ENCODE measurements around the gene LITAF. TPM values are rescaled to one million over a fixed set of nuclear protein-coding genes. Genes with fewer than 3 reads are reported as not detected.
"Not testable (repeated sequence)": the region's sequence is repeated elsewhere in the genome, so short reads cannot be mapped to it uniquely, and the experiment has no call there.

The LITAF gene
- total RNA-seq, 1 donor from 2014 or later, result 124 TPM

DNA sequence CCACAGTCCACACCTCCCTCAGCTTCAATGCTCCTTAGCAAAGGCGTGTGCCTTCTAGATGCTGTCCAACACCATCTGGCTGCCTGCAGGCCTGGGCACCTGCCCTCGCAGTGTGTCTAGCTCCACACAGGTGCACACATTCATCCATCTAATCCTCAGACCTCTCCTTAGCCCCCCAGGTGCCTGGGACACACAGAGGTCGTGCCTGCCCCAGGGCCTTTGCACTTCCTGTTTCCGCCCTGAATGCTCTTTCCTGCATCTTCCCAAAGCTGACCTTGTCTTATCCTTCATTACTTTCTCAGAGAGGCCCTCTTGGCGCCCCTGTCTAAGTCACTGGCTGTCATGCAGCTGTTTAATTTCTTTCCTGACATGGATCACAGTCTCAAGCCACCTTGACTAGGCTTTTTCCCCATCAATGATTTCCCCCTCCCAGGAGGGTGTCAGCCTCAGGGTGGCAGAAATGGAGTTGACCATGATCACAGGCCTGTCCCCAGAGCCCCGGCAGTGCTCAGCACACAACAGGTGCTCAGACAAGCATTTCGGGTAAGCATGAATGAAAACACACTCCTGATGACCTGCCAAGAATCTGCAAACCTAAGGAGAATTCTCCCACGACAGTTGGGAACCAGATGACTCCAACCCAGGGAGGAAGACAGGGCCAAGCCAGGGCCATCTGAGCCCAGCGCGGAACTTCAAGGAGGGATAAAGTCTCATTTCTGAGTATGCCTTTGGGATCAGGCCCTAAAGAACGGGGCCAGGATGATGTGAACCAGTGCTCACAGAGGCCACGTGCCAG, 76.3 kb downstream of the LITAF start:
- no peak overlapping the region for H3K4me3 Mint-ChIP-seq
- DNase-seq, result no peak
- TF ChIP-seq, protein P1, sequence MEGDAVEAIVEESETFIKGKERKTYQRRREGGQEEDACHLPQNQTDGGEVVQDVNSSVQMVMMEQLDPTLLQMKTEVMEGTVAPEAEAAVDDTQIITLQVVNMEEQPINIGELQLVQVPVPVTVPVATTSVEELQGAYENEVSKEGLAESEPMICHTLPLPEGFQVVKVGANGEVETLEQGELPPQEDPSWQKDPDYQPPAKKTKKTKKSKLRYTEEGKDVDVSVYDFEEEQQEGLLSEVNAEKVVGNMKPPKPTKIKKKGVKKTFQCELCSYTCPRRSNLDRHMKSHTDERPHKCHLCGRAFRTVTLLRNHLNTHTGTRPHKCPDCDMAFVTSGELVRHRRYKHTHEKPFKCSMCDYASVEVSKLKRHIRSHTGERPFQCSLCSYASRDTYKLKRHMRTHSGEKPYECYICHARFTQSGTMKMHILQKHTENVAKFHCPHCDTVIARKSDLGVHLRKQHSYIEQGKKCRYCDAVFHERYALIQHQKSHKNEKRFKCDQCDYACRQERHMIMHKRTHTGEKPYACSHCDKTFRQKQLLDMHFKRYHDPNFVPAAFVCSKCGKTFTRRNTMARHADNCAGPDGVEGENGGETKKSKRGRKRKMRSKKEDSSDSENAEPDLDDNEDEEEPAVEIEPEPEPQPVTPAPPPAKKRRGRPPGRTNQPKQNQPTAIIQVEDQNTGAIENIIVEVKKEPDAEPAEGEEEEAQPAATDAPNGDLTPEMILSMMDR (IDR thresholded peaks at IDR 0.05), result no peak
- no peaks in the 10 kb centered on the region for H3K36me3 Mint-ChIP-seq (ENCODE audit: low read depth)
- POLR2A ChIA-PET, result no interaction called here
- no peaks in the 10 kb centered on the region for H3K9me3 Mint-ChIP-seq
- H3K27ac Mint-ChIP-seq, result no peak overlapping the region
- ATAC-seq (ENCODE audit: low read depth), result no peak
- CTCF ChIA-PET, result interaction anchor here (1.1 kb wide), 1 partner anchor 104 kb away, joined by 3 read pairs; no protein-coding TSS in a partner anchor
- H3K27me3 Mint-ChIP-seq, result no peaks in the 10 kb centered on the region
- intact Hi-C loops (cut with micrococcal nuclease), result no loop called here
- peaks cover 13% of the 10 kb centered on the region for H3K4me1 Mint-ChIP-seq

DNA sequence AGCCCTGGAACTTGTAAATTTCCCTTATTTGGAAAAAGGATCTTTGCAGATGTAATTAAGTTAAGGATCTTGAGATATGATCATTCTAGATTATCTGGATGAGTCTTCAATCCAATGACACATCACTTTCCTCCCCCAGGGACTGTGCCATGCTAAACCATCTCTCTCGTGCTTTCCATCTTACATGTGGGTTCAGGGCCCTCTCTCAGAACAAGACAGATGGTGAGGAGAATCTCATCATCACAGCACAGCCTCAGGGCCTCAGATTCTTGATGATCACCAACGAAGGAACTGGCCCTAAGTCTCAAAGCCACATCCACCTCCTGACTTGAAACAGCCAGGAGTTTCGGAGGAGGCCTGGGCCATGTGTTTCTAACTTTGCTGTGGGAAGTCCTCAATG, 78.7 kb downstream of the LITAF start:
- Mint-ChIP-seq H3K27me3 (no peaks in the 10 kb centered on the region), H3K27ac (no peak overlapping the region), H3K4me1 (peaks cover 13% of the 10 kb centered on the region), H3K36me3 (ENCODE audit: low read depth) (no peaks in the 10 kb centered on the region), H3K4me3 (no peak overlapping the region), H3K9me3 (no peaks in the 10 kb centered on the region)
- POLR2A ChIA-PET, result no interaction called here
- TF ChIP-seq, protein P1 (IDR thresholded peaks at IDR 0.05), result no peak
- CTCF ChIA-PET, result interaction anchor here (1.3 kb wide), 1 partner anchor 537 kb away, joined by 5 read pairs; no protein-coding TSS in a partner anchor
- intact Hi-C loops (cut with micrococcal nuclease), result loop anchor here (1.0 to 2.0 kb wide), 2 partner anchors 101 to 553 kb away; no protein-coding TSS in a partner anchor
- ATAC-seq (ENCODE audit: low read depth), result no peak
- no peak for DNase-seq

DNA sequence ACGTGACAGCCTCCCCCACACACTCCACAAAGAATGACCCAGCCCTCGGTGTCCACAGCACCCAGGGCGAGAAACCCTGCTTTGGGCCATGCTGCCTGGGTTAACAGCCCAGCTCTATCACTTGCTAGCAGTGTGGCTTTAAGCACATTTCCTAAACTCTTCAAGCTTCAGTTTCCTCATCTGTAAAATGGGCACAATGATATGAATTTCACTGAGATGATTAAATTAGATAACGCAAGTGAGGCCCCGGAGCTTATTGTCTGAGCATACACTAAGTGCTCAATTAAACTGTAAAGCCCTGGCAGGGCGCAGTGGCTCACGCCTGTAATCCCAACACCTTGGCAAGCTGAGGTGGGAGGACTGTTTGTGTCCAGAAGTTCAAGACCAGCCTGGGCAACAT, 79.4 kb downstream of the LITAF start:
- ATAC-seq (ENCODE audit: low read depth) (no peak), DNase-seq (no peak)
- H3K9me3 Mint-ChIP-seq, result no peaks in the 10 kb centered on the region
- ChIA-PET POLR2A (no interaction called here), CTCF (interaction anchor here (1.2 to 3.2 kb wide), 4 partner anchors 100 to 536 kb away, joined by 3 to 14 read pairs (median 4); no protein-coding TSS in a partner anchor)
- peak overlapping the region; percentile 76 for H3K4me3 Mint-ChIP-seq
- TF ChIP-seq, protein P1 (IDR thresholded peaks at IDR 0.05), result no peak
- peak overlapping the region; percentile 74 for H3K27ac Mint-ChIP-seq
- H3K27me3 Mint-ChIP-seq, result no peaks in the 10 kb centered on the region
- H3K36me3 Mint-ChIP-seq (ENCODE audit: low read depth), result no peaks in the 10 kb centered on the region
- intact Hi-C loops (cut with micrococcal nuclease), result loop anchor here (1.0 to 2.0 kb wide), 2 partner anchors 100 to 553 kb away; no protein-coding TSS in a partner anchor
- peaks cover 13% of the 10 kb centered on the region for H3K4me1 Mint-ChIP-seq

DNA sequence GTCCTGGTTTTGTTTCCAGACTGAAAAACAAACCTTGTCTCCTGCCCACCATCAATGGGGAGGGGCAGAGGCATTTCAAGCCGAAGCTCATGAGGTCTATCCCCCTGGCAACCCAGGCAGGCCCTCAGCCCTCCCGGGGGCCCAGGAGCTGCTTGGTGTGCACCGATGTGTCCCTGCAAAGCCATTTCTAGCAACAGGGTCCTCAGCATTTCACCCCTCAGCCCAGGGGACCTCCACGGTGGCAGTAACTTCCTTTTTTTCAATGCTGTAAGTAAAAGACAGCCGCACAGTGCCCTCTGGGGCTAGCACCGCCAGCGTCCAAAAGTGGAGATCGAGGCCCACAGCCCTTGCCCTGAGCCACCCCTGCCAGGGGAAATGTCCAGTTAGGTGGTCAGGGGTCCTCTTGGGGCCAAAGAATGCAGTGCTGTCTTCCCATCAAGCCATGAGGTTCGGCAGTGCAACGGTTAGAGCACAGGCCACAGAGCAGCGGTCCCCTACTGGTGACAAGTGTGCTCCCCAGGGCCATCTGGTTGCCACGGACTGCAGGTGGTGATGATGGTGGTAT, 79.9 kb downstream of the LITAF start:
- TF ChIP-seq, protein P1 (IDR thresholded peaks at IDR 0.05), result no peak
- ATAC-seq (ENCODE audit: low read depth), result peak; percentile 87
- Mint-ChIP-seq H3K36me3 (ENCODE audit: low read depth) (no peaks in the 10 kb centered on the region), H3K4me1 (peaks cover 13% of the 10 kb centered on the region), H3K27ac (peak overlapping the region; percentile 74), H3K4me3 (peak overlapping the region; percentile 76), H3K9me3 (no peaks in the 10 kb centered on the region), H3K27me3 (no peaks in the 10 kb centered on the region)
- POLR2A ChIA-PET, result no interaction called here
- CTCF ChIA-PET, result interaction anchor here (0.6 to 3.2 kb wide), 6 partner anchors 25 to 536 kb away, joined by 3 to 14 read pairs (median 4); no protein-coding TSS in a partner anchor
- intact Hi-C loops (cut with micrococcal nuclease), result loop anchor here (1.0 to 2.0 kb wide), 2 partner anchors 100 to 552 kb away; no protein-coding TSS in a partner anchor
- peak; percentile 48 for DNase-seq

DNA sequence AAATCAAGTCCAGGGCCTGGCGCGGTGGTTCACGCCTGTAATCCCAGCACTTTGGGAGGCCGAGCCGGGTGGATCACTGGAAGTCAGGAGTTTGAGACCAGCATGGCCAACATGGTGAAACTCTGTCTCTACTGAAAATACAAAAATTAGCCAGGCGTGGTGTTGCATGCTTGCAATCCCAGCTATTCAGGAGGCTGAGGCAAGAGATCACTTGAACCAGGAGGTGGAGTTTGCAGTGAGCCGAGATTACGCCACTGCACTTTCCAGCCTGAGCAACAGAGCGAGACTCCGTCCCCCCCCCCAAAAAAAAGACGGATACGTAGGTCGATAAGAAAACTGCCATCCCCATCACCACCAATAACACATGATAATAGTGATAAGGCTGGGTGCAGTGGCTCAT, 82.5 kb downstream of the LITAF start:
- H3K4me3 Mint-ChIP-seq; ATAC-seq (ENCODE audit: low read depth): not testable (repeated sequence)

More for the DNA sequence above, 82.5 kb downstream of the LITAF start:
- intact Hi-C loops (cut with micrococcal nuclease); H3K27me3 Mint-ChIP-seq; CTCF ChIA-PET; H3K9me3 Mint-ChIP-seq; DNase-seq; POLR2A ChIA-PET; H3K36me3 Mint-ChIP-seq (ENCODE audit: low read depth); H3K27ac Mint-ChIP-seq: not testable (repeated sequence)
- H3K4me1 Mint-ChIP-seq, result peaks cover 13% of the 10 kb centered on the region

Data from activated B cell treated with CpG ODN at 0.5 μM for 24 hours (primary cell).